ENCODE measurements around the gene STAG1.

The STAG1 gene

DNA sequence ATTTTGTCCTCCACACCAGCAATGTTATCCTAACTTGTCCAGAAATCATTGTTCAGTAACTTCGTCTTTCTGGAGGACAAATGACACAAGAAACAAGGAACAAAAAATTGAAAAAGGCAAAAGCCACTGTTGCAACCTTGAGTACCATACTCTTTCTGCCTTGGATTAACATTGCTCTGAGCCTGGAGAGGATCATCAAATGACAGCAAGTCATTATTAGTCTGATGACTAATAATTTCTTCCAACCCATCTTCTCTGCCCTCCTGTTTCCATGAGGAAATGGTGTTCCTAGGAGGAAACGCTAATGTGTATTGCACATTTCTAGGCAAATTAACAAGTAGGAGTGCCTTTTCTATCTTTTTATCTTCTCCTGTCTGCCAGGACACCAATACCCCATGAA lies 348.1 kb downstream of the STAG1 start:
- H3K27me3 ChIP-seq (ENCODE audit: insufficient read depth, poor library complexity, severe bottlenecking), result no peaks in the 10 kb centered on the region
- DNase-seq (ENCODE audit: low read depth in 1 of 2, low spot score in 1 of 2), result no peak
- no peak for TF ChIP-seq GABPA (IDR thresholded peaks at IDR 0.05; ENCODE audit: low read depth)
- TF ChIP-seq POLR2AphosphoS5 (IDR thresholded peaks at IDR 0.05; ENCODE audit: low read depth), result no peak
- TF ChIP-seq CTCF (IDR thresholded peaks at IDR 0.05; ENCODE audit: insufficient read depth, low read length), result no peak
- no peak for TF ChIP-seq REST (IDR thresholded peaks at IDR 0.05; ENCODE audit: insufficient replicate concordance, low read depth)
- no peak for TF ChIP-seq SPI1 (IDR thresholded peaks at IDR 0.05; ENCODE audit: borderline replicate concordance, low read depth)
- H3K4me3 ChIP-seq (replicated peaks; ENCODE audit: insufficient read depth, low read length), result no peak overlapping the region
- H3K27ac ChIP-seq (replicated peaks), result no peak overlapping the region

- DNase-seq (ENCODE audit: low read depth in 1 of 2, low spot score in 1 of 2), result no peak
- Histone ChIP-seq H3K27ac (replicated peaks) (no peak overlapping the region), H3K27me3 (ENCODE audit: insufficient read depth, poor library complexity, severe bottlenecking) (no peaks in the 10 kb centered on the region), H3K4me3 (replicated peaks; ENCODE audit: insufficient read depth, low read length) (no peak overlapping the region)
- no peak for TF ChIP-seq CTCF (IDR thresholded peaks at IDR 0.05; ENCODE audit: insufficient read depth, low read length)
- no peak for TF ChIP-seq REST (IDR thresholded peaks at IDR 0.05; ENCODE audit: insufficient replicate concordance, low read depth)
Observed at GRCh38 chr3:136396916-136397315, 355.3 kb downstream of the STAG1 start.

DNA sequence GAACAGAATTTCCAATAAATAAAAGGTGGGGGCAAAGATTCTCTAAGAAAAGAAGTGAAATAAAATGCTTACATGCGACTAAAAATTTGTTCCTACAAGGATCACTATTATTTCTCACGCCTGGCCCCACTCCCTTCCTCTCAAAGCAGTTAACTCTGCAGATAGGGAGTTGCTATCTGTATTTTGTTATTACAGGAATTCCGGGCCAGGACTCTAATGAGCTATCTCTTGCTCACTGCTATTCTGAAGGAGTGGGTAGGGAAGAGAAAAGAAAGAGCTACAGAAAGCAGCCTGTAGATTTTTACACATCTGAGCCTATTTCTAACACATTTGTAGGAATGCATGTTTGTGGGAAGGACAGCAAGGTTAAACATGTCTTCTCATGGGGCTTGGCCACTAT lies 361.6 kb downstream of the STAG1 start:
- DNase-seq (ENCODE audit: low read depth in 1 of 2, low spot score in 1 of 2), result no peak
- Histone ChIP-seq H3K27ac (replicated peaks) (no peak overlapping the region), H3K27me3 (ENCODE audit: insufficient read depth, poor library complexity, severe bottlenecking) (no peaks in the 10 kb centered on the region), H3K4me3 (replicated peaks; ENCODE audit: insufficient read depth, low read length) (no peak overlapping the region)
- TF ChIP-seq POLR2AphosphoS5 (IDR thresholded peaks at IDR 0.05; ENCODE audit: low read depth) (no peak), GABPA (IDR thresholded peaks at IDR 0.05; ENCODE audit: low read depth) (no peak), SPI1 (IDR thresholded peaks at IDR 0.05; ENCODE audit: borderline replicate concordance, low read depth) (no peak)

- DNase-seq (ENCODE audit: low read depth in 1 of 2, low spot score in 1 of 2), result no peak
- Histone ChIP-seq H3K27me3 (ENCODE audit: insufficient read depth, poor library complexity, severe bottlenecking) (no peaks in the 10 kb centered on the region), H3K4me3 (replicated peaks; ENCODE audit: insufficient read depth, low read length) (no peak overlapping the region), H3K27ac (replicated peaks) (no peak overlapping the region)
- TF ChIP-seq GABPA (IDR thresholded peaks at IDR 0.05; ENCODE audit: low read depth) (no peak), POLR2AphosphoS5 (IDR thresholded peaks at IDR 0.05; ENCODE audit: low read depth) (no peak), CTCF (IDR thresholded peaks at IDR 0.05; ENCODE audit: insufficient read depth, low read length) (no peak), SPI1 (IDR thresholded peaks at IDR 0.05; ENCODE audit: borderline replicate concordance, low read depth) (no peak), REST (IDR thresholded peaks at IDR 0.05; ENCODE audit: insufficient replicate concordance, low read depth) (no peak)
Observed at GRCh38 chr3:136387031-136387430, 365.1 kb downstream of the STAG1 start.
